ENCODE results near the gene CTRB2. TPM values are rescaled to one million over a fixed set of nuclear protein-coding genes. Genes with fewer than 3 reads are reported as not detected.

Gene CTRB2
- total and polyA plus RNA-seq, 2 of the 8 experiments (the other 6 are each of a cell fraction or from before 2014, with no cell fraction given): not detected

- Histone ChIP-seq H2AFZ (ENCODE audit: low read length) (no peak overlapping the region), H3K79me1 (ENCODE audit: low read depth, low read length) (no peaks in the 10 kb centered on the region), H3K4me3 (ENCODE audit: extremely low read depth in 1 of 4, insufficient read depth in 2 of 4, low read depth in 3 of 4, low read length in 4 of 4) (no peak overlapping the region), H3K23ac (ENCODE audit: insufficient read length) (no peak overlapping the region), H3K79me2 (ENCODE audit: control insufficient read depth in 1 of 2, insufficient read depth in 2 of 2, low read length in 2 of 2) (no peaks in the 10 kb centered on the region), H3K27ac (ENCODE audit: low read depth, low read length) (no peak overlapping the region), H3K23me2 (ENCODE audit: low read depth, low read length) (no peaks in the 10 kb centered on the region), H2BK120ac (replicated peaks; ENCODE audit: low read depth, low read length) (no peak overlapping the region), H2AK5ac (ENCODE audit: low read depth, low read length) (no peak overlapping the region), H2BK15ac (ENCODE audit: low read length) (no peak overlapping the region), H3K4me1 (replicated peaks in 1 of 4; ENCODE audit: control insufficient read depth in 3 of 4, insufficient read depth in 4 of 4, low read length in 3 of 4) (peaks cover 0 to 4% (median 0%) of the 10 kb centered on the region in 4 experiments; a peak in 1 of 7 replicates), H4K20me1 (replicated peaks in 1 of 2; ENCODE audit: control insufficient read depth in 1 of 2, insufficient read depth in 2 of 2, low read length in 2 of 2) (peaks cover 3 to 6% of the 10 kb centered on the region in 2 experiments), H3K9me3 (ENCODE audit: insufficient read depth in 2 of 2, low read depth in 1 of 2, low read length in 1 of 2) (no peaks in the 10 kb centered on the region), H2BK20ac (ENCODE audit: low read length) (no peak overlapping the region), H3K4ac (replicated peaks; ENCODE audit: insufficient read length, low read depth, low read length) (no peak overlapping the region), H2BK5ac (ENCODE audit: low read depth, low read length) (no peak overlapping the region), H3K4me2 (ENCODE audit: insufficient read depth in 1 of 2, low read depth in 2 of 2, low read length in 2 of 2) (no peak overlapping the region), H3K36me3 (ENCODE audit: control insufficient read depth in 2 of 4, insufficient read depth in 4 of 4, low read length in 3 of 4) (peaks cover 2 to 7% (median 4%) of the 10 kb centered on the region in 4 experiments; a peak in 5 of 8 replicates), H4K91ac (replicated peaks; ENCODE audit: insufficient read length, low read length) (no peak overlapping the region), H2BK12ac (ENCODE audit: low read depth, low read length) (peak overlapping the region; percentile 60; the same call in 1 of the 2 replicates), H3K18ac (ENCODE audit: extremely low read depth, low read length) (no peak overlapping the region), H3K56ac (replicated peaks; ENCODE audit: insufficient read length, low read depth, low read length) (no peak overlapping the region), H3K14ac (ENCODE audit: insufficient read length) (no peak overlapping the region), H3K27me3 (replicated peaks in 1 of 4; ENCODE audit: control insufficient read depth in 3 of 4, extremely low read depth in 1 of 4, insufficient read depth in 3 of 4, low read length in 3 of 4) (no peaks in the 10 kb centered on the region), H4K8ac (ENCODE audit: extremely low read depth, insufficient read depth, low read length) (peak overlapping the region; percentile 79; the same call in 1 of the 2 replicates), H3K9ac (replicated peaks in 1 of 4; ENCODE audit: extremely low read depth in 1 of 4, low read depth in 3 of 4, low read length in 3 of 4) (no peak overlapping the region; a peak in 1 of 7 replicates), H4K5ac (ENCODE audit: insufficient read length, low read depth, low read length) (no peak overlapping the region)
- POLR2A ChIA-PET (ENCODE audit: partially characterized antibody): interaction anchor here (0.6 to 22.7 kb wide), 7 partner anchors 10 to 305 kb away, joined by 3 to 375 read pairs (median 7); partner anchors contain the start of genes BCAR1 and CTRB2
- 96% methylated on average over 20 of the region's 20 CpGs; no CpG with 5 or more reads in 1 of the 2 experiments for WGBS, 2 experiments (ENCODE audit: extremely low coverage in 1 of 2, insufficient coverage in 1 of 2, insufficient read length in 1 of 2, insufficient replicate concordance in 2 of 2, low coverage in 1 of 2, low lambda C conversion rate in 2 of 2, missing lambda C conversion rate in 1 of 2)
- FAIRE-seq: no peak
- CTCF ChIA-PET (ENCODE audit: partially characterized antibody): interaction anchor here (0.6 to 2.0 kb wide), 3 partner anchors 9 to 513 kb away, joined by 3 to 17 read pairs (median 4); no protein-coding TSS in a partner anchor
- no peak for DNase-seq (ENCODE audit: low read depth in 1 of 2, low spot score in 2 of 2)
- TF ChIP-seq NRF1 (IDR thresholded peaks at IDR 0.05; ENCODE audit: low read depth, low read length) (no peak), TBP (IDR thresholded peaks at IDR 0.05; ENCODE audit: low read depth, low read length) (no peak), HDAC6 (IDR thresholded peaks at IDR 0.05; ENCODE audit: low read depth, low read length) (no peak), ASH2L (IDR thresholded peaks at IDR 0.05; ENCODE audit: low read length) (no peak), CEBPB (IDR thresholded peaks at IDR 0.05; ENCODE audit: low read depth, low read length) (no peak), SIRT6 (IDR thresholded peaks at IDR 0.05; ENCODE audit: low read length) (no peak), RAD21 (IDR thresholded peaks at IDR 0.05 in 1 of 2, conservative IDR thresholded peaks at IDR 0.05 in 1 of 2; ENCODE audit: low read depth in 2 of 2, low read length in 2 of 2) (no peak), JUND (IDR thresholded peaks at IDR 0.05; ENCODE audit: low read length) (no peak), ATF3 (IDR thresholded peaks at IDR 0.05; ENCODE audit: insufficient read depth, low read depth, low read length) (no peak), JUN (IDR thresholded peaks at IDR 0.05; ENCODE audit: low read depth, low read length) (no peak), RBBP5 (IDR thresholded peaks at IDR 0.05; ENCODE audit: borderline replicate concordance, low read depth, low read length) (no peak)
- TF ChIP-seq, protein P1, sequence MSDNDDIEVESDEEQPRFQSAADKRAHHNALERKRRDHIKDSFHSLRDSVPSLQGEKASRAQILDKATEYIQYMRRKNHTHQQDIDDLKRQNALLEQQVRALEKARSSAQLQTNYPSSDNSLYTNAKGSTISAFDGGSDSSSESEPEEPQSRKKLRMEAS (IDR thresholded peaks at IDR 0.05): no peak
Measured at GRCh38 chr16:75224306-75225082, 17.5 kb upstream of the CTRB2 start.
